NCI-H128 (cell line): ENCODE results near the gene SIRPG.
"Not testable (repeated sequence)": the region's sequence is repeated elsewhere in the genome, so short reads cannot be mapped to it uniquely, and the experiment has no call there.

Experiments
- DNase-seq: peaks from one replicate; lab custom pipeline; 2025; ENCODE audit not compliant: unreplicated experiment; lab: John Stamatoyannopoulos, UW

Gene SIRPG

DNA sequence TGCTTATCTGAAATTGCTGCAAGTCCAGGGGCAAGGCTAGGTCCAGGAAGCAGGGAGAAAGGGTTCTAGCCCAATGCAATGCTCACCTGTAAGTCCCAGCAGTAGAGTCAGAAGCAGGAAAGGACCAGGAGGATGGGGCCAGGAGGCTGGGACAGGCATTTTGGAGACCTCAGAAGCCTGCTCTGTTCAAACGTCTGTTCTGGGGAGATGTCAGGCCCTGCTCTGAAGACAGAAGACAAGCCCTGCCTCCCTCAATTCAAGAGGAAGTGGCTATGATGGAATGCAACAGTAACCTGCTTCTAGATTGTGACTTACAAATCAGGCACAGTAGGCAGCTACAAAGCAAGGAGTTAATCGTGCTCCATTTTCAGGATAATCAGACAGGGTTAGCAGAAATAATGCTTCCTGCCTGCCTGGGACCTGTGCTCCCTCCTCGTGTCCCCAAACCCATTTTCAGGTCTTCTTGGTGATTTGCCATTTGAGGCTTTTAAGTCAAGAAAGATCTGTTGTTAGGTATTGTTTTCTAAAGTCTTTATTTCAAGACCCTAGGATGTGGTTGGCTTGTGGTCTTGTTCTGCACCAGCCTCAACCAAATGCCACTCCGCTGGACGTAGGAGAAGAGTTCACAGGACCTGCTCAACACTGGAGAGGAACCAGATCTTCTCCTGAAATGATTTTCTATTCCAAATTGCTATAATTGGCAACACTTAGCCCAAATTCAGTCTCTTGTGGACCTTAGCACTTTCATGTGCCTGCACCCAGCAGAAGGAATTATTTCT, at the start of gene SIRPG:
Gene SIRPG, minus strand, starts transcription at position 224 of the 779 bp plus-strand sequence. Its CDS starts 65 bp downstream, at position 159.
- DNase-seq: no peak

DNA sequence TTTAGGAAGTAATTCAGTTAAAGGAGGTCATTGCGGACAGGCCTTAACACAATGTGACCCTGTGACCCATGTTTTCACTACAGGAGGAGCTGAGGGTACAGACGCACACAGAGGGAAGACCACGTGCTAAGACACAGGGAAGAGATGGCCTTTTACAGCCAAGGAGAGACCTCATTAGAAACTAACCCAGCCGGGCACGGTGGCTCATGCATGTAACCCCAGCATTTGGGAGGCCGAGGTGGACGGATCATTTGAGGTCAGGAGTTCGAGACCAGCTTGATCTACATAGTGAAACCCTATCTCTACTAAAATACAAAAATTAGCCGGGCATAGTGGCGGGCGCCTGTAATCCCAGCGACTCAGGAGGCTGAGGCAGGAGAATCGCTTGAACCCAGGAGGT, 49.3 kb upstream of the SIRPG start:
- not testable (repeated sequence) for DNase-seq

DNA sequence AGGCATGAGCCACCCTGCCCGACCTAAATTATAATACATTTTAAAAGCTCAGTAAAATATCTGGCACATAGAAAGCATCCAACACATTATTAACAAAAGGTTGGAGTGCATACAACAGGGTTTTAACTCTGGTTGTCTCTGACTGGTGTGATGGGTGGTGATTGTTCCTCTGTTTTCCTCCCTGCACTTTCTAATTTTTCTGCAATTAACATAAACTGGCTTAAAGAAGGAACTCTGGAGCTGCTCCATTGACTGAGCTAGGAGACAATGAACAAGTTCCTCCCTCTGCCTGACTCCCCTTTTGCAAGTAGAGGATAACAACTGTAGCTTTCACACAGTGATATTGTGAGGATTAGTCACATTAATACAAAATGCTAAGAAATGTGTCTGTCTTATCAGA, 48.5 kb upstream of the SIRPG start:
- DNase-seq: no peak

DNA sequence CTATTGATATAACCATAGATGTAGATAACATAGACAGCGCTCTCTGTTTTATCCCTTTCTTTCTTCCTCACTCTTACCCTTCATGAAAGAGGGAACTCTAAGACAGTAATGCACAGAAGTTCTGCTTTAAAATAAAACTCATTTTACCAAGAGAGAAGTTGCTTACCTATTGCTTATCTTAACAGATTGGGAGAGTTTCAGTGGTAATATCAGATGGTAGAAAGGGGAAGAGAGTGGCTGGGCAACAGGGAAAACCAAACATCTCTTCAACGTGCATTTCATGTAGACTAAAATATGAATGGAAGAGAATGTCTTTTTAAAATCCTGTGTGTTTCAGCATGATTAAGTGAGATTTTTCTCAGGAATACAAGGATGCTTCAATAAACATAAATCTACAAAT, 45.3 kb upstream of the SIRPG start:
- no peak for DNase-seq

DNA sequence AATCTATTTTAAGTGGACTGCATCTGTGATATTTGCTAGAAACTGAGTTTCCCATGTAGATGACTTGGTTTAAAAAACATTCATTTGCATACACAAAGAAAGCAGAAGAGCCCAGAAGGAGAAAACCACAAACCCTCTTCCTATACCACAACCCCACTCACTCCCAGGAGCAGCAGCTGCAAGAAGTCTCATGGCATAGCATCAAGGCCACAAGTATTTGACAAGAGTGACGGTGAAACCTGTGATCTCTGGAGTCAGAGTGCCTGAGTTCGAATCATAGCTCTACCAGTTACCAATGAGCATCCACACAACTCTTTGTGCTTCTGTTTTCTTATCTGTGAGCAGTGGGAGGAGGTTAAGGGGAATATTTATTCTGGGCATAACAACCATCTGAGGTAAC, 44.7 kb upstream of the SIRPG start:
- no peak for DNase-seq

DNA sequence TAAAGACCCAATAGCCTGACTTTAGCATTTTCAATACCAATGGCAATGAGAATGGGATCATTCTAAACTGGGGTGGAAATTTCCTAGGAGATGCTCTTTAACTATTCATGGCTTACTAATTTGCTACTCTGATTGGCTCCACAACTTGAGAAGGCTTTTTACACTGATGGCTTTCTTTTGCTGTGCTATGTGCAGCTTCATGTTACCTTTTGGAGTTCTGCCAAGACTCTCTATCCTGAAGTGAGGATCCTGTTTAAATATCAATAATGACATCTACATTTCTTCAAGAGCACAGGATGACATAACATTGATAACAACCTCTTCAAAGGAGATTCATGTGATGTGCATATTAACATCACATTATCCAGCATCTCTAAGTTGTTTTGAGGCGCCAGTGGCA, 43.4 kb upstream of the SIRPG start:
- no peak for DNase-seq

DNA sequence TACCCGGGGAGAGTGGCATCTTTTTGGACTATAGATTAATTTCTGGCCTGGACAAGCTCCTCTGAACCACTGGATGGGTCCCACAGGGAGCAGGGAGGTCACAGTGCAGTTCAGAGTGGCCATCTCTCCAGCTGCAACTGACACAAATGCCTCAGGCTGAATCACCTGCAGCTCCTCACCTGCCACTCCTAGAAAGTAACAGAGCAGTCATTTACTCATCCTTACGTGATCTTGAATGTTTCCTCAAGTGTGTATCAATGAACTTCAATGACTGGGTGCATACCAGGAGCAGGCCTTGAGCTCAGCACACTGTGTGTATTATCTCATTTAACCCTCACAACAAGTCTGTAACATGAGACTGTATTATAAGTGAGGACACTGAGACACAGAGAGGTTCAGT, 40.0 kb upstream of the SIRPG start:
- no peak for DNase-seq

DNA sequence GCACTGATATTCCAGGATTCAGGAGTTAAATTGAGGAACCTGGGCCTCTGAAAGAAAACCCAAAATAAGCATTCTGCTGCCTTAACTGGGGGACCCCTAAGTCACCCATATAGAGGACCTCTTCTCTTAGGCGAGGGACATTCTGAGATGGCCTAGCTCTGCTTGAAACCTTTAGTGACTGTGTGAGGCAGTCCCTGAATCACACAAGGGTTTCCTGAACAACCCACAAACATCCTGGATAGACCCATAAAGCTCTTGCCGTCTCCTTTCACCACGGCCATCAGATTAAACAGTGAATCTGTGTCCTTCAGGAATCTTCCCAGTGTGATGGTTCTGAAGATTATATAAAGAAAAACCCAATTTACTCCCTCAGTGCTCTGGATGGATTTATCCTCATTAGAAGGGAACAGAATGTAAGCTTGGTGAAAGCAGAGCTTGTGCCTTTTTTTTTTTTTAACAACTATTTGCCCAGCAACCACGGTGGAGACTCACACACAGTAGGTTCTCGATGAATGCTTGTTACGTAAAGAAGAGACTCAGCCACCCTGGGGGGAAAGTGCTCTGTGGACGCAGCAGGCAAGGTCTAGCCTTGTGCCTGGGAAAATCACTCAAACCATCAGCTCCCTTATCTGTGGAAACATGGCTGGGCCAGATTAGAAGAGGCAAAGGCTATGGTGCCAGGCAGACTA, 39.1 kb upstream of the SIRPG start:
- no peak for DNase-seq

DNA sequence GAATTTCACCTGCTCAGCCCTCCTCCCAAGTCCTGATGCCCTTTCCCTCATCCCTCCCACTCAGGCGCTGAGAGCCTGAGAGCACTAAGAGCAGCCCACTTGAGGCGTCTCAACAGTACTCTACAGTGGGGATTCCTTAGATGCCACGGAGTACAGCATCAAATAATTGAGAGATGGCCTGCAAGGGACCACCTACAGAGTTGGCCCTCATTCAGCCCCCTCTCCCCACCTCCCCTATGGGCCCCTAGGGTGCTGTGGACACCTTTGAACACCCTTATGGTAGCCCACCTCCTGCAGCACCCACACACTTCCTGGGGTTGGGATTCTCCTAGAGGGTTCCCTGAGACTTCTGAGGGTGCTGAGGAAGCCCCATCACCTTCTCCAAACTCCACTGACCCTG, 37.1 kb upstream of the SIRPG start:
- no peak for DNase-seq

DNA sequence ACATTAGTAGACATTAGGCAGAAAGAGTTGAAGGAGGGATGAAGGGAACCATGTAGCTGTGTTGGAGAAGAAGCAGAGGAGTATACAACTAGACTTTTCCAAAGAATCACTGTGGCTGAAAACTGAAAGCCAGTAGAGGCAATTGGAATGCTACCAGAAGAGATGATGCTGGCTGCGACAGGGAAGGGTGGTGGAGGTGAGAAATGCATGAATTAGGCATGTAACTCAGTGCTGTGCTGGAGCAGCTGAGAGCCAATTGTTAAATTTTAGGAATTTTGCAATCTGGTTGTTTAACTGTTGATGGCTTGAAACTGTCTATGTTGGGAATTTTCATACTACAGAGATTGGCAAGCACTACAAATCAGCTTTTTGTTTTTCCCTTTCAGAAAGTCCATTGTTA, 35.8 kb upstream of the SIRPG start:
- no peak for DNase-seq

DNA sequence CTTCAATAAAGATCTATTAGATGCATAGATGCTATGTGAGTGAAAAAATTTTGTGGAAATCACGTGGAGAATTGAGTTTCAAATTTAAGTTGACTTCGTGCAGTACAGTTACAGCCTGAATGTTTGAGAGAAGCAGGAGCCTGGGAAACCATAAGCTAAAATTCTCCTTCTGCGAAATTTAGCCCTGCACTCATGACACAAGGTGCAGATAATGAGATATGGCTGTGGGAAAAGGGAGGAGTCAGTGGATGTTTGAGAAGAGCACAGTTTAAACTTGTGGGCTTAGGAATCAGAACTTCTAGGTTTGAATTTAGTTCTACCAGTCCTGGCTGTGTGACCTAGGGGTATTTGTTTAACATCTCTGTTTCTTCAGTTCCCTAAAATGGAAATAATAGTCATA, 32.1 kb upstream of the SIRPG start:
- DNase-seq: no peak

DNA sequence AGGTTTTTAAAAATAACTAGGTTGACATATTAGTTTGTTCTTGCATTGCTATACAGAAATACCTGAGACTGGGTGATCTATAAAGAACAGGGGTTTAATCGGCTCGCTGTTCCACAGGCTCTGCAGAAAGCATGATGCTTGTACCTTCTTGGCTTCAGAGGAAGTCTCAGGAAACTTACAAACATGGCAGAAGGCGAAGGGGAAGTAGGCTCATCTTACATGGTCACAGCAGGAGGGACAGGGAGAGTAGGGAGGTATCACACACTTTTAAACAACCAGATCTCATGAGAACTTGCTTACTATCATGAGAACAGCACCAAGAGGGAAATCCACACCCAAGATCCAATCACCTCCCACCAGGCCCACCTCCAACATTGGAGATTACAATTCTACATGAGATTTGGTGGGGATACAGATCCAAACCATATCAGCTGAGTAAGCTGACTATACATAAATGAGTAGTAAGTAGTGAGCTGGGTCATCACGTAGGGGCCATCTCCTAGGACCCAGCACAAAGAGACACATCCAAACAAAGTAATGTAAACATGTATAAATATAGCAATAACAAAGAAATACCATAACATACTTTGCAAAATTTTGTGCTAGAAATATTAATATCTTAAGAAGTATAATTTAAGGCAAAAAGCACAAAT, 31.4 kb upstream of the SIRPG start:
- DNase-seq: no peak

DNA sequence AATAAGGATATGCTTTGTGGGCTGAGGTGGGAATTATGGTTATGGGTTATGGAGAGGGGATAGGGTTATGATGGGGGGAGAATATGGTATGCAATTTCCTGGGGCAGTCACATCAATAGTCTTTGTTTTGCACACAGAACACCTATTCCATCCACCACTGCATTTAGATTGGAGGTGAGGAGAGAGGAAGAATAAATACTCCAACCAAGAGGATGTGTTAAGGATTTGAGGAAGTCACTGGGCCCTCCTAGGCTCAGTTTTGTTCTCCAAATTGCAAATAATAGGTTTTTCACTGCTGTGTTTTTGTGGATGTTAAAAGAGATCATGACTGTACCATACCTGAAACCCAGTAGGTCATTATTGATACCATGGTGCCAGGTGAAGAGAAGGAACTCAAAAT, 29.5 kb upstream of the SIRPG start:
- DNase-seq: no peak

DNA sequence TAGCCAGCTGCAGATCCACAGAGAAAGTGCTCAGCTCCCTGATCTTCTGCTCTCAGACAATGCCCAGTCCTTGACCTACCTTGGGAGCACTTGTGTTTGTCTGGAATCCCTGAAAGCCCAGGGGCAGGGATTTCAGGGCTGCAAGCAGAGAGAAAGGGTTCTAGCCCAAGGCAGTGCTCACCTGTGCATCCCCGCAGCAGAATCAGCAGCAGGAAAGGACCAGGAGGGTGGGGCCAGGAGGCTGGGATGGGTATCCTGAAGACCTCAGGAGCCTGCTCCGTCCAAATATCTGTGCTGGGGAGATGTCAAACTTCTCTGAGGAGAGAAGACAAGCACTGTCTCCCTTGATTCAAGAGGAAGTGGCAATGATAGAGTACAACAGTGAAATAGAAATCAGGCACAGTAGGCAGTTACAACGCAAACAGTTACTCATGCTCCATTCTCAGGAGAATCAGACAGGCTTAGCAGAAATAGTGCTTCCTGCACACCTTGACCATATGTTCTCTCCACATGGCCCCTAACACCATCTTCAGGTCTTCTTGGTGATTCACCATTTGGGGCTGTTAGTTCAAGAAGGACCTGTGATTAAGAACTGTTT, 28.7 kb upstream of the SIRPG start:
- DNase-seq: no peak

DNA sequence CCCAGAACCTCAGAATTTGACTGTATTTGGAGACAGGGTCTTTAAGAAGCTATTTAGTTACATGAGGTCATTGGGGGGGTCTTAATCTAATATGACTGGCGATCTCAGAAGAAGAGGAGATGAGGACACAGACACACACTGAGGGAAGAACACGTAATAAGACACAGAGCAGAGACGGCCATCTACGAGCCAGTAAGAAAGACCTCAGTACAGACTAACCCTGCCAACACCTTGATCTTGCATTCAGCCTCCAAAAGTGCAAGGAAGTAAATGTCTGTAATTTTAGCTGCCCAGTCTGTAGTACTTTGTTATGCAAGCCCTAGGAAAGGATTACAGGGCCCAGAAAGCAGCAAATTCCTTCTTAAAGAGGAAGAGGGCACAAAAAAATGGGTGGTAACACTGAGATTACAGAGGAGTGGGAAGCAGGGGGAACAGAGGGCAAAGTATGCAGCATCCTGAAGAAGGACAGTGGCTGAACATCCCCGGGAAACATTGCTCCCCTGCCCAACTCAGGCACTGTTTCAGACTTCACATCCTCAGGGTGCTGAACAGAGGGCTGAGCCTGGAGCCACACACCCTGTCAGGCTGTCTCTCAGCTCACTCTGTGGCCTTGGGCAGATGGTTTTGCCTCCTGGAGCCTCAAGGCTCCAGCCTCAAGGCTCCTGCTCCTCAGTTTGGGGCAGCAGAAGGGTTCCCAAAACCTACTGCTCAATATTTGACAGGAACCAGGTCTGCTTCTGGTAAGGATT, 27.9 kb upstream of the SIRPG start:
- DNase-seq: no peak

DNA sequence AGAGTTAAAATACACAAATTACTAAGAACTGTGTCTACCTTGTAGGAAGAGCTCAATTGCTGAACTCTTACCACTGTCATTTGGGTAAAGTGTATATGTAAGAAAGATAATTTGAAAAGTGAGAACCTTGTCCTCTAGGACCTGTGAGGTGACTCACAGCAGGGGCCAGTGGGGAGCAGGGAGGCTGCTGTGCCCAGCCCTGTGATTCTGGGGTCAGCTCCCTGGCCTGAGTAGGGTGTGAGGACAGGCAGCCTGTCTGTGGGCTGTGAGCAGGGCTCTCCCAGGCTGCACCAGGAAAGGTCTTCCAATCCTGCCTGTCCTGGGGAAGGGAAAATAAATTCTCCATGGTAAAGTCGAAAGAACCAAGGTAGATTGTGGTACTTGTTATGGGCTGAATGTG, 27.3 kb upstream of the SIRPG start:
- no peak for DNase-seq

DNA sequence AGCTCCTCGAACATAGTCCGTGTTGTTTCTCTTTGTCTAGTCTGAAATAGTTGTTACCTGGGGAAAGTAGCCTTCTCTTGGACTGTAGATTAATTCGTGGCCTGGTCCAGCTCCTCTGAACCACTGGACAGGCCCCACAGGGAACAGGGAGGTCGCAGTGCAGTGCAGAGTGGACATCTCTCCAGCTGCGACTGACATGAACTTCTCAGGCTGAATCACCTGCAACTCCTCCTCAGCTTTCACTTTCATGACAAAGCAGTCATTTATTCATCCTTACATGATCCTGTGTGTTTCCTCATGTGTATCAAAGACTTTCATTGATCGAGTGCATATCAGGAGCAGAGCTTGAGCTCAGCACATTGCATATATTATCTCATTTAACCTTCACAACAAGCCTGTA, 19.1 kb upstream of the SIRPG start:
- no peak for DNase-seq

DNA sequence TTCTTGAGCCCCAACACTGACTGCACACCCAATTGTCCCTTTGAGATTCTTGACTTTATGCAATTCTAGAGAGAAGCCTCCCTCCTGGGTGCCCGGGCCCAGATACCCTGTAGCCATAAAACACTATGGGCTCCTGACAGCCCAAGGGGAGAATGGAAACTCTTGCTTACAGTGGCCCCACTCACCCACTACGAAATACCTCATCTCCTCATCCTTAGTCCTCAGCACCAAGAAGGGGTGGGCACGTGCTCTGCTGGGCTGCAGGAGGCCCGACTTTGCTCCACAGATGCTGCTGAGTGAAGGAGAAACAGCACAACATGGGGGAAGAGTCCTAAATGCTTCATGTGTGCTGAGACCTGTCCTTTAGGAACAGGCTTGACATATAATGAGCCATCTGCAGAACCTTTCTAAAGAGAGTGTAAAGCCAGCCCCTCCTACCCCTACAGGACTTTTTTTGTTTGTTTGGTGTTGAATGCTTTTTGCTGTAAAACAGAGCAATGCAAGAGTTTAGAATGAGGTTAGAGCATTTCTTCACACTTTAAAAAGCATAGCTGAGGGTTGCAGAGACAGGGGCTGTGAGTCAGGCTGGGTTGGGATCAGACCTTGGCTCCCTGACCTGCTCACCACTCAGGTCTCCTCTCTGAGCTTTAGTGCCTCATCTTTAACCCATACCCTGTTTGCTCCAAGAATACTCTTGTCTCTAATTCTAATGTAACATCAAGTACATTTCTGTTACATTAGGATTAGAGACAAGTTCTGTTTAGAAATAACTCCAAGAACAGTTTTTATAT, 17.6 kb upstream of the SIRPG start:
- no peak for DNase-seq

DNA sequence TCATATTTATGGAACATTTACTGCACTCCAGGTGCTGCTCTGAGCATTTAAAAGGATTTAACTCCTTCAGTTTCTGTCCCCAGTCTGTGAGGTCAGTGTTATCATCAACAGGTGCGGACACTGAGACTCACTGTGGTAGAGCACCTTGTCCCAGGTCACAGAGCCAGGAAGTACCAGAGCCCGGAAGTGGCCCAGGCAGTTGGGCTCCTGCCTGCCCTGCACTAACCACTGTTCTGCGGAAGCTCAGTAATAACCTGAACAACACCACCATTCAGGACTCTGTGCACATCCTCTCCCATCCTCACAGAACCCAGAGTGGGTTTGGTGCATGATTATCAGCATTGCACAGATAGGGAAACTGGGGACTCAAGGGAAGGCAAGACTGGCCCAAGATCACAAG, 16.8 kb upstream of the SIRPG start:
- no peak for DNase-seq

DNA sequence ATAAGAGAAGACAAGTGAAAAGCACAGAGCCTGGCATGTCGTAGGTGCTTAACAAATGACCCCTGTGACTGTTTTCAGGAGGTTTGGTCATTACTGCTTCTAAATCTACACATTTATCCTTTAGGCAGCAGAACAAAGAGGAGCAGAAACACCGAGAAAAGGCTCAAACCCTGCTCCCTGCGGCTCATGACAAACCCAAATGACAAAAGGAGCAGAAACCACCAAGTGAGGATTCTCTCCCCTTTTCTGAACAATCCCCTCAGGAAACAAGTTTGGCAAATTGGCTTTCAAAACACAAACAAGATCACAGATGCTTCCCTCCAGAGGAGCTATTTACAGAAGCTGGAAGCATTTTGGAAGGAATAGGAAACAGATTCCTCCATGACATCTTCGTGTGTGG, 15.8 kb upstream of the SIRPG start:
- DNase-seq: no peak
